Astrocyte (in vitro differentiated cells and primary cell): Measurements from ENCODE around the gene PPA1. TPM values are rescaled to one million over a fixed set of nuclear protein-coding genes. Genes with fewer than 3 reads are reported as not detected.

Experiments
- DNase-seq: peaks from one replicate; pipeline ENCODE4 v3.0.0-alpha.2; 2010; ENCODE audit warnings: low read depth
- FAIRE-seq: peaks from 2 replicates; lab custom pipeline; 2011; peaks lifted over from hg19 to GRCh38; lab: Jason Lieb, UNC
- H2AFZ ChIP-seq: 2 replicates; pipeline ENCODE4 v1.6.0; 2012; ENCODE audit warnings: low read depth, low read length, inconsistent platforms
- H3K27ac ChIP-seq: 2 replicates; pipeline ENCODE4 v1.5.1; 2011; ENCODE audit warnings: low read depth, low read length, inconsistent platforms
- H3K27me3 ChIP-seq: 2 replicates; pipeline ENCODE4 v1.6.0; 2011; ENCODE audit warnings: low read length, inconsistent platforms; ENCODE audit not compliant: insufficient read depth
- H3K36me3 ChIP-seq: 2 replicates; pipeline ENCODE4 v1.5.1; 2011; ENCODE audit warnings: low read length, inconsistent platforms; ENCODE audit not compliant: insufficient read depth
- H3K4me1 ChIP-seq: 2 replicates; pipeline ENCODE4 v1.5.1; 2011; ENCODE audit warnings: low read length, inconsistent platforms; ENCODE audit not compliant: insufficient read depth
- H3K4me2 ChIP-seq: 2 replicates; pipeline ENCODE4 v1.6.0; 2012; ENCODE audit warnings: low read length, inconsistent platforms
- H3K4me3 ChIP-seq: 2 replicates; pipeline ENCODE4 v1.5.1; 2011; ENCODE audit warnings: low read depth, mild to moderate bottlenecking, low read length, inconsistent platforms; ENCODE audit not compliant: insufficient read depth
- H3K79me2 ChIP-seq: 2 replicates; pipeline ENCODE4 v1.6.0; 2012; ENCODE audit warnings: mild to moderate bottlenecking, low read length, inconsistent platforms; ENCODE audit not compliant: insufficient read depth
- H3K9ac ChIP-seq: 2 replicates; pipeline ENCODE4 v1.6.0; 2012; ENCODE audit warnings: mild to moderate bottlenecking, low read length, inconsistent platforms
- H3K9me3 ChIP-seq: 2 replicates; pipeline ENCODE4 v1.5.1; 2012; ENCODE audit warnings: low read depth, mild to moderate bottlenecking, low read length, inconsistent platforms; ENCODE audit not compliant: insufficient read depth
- H4K20me1 ChIP-seq: 2 replicates; pipeline ENCODE4 v1.6.0; 2012; ENCODE audit warnings: low read length, inconsistent platforms; ENCODE audit not compliant: insufficient read depth
- H3K27ac Mint-ChIP-seq: one replicate; pipeline ENCODE4 v1.8.0; 2021; ENCODE audit warnings: mild to moderate bottlenecking, mixed read lengths; ENCODE audit not compliant: unreplicated experiment
- H3K27me3 Mint-ChIP-seq: one replicate; pipeline ENCODE4 v1.8.0; 2021; ENCODE audit warnings: low read depth, mixed read lengths; ENCODE audit not compliant: unreplicated experiment
- H3K36me3 Mint-ChIP-seq: one replicate; pipeline ENCODE4 v1.8.0; 2021; ENCODE audit warnings: low read depth, mixed read lengths; ENCODE audit not compliant: unreplicated experiment
- H3K4me1 Mint-ChIP-seq: one replicate; pipeline ENCODE4 v1.8.0; 2021; ENCODE audit warnings: low read depth, mixed read lengths; ENCODE audit not compliant: unreplicated experiment
- H3K4me3 Mint-ChIP-seq: one replicate; pipeline ENCODE4 v1.8.0; 2021; ENCODE audit warnings: mild to moderate bottlenecking, moderate library complexity, mixed read lengths; ENCODE audit not compliant: unreplicated experiment
- H3K9me3 Mint-ChIP-seq: one replicate; pipeline ENCODE4 v1.8.0; 2021; ENCODE audit warnings: mild to moderate bottlenecking, mixed read lengths; ENCODE audit not compliant: unreplicated experiment
- EZH2 ChIP-seq: IDR thresholded peaks from 2 replicates; pipeline ENCODE4 v1.6.1; 2012; ENCODE audit warnings: mild to moderate bottlenecking, low read length, inconsistent platforms; ENCODE audit not compliant: insufficient read depth
- total RNA-seq: library from RNA; stranded (reverse); gene quantifications from 2 replicates; pipeline ENCODE4 v1.2.1, GENCODE V29; 2021
- TF ChIP-seq, protein P1 (sequence below): IDR thresholded peaks from 2 replicates; pipeline ENCODE4 v1.5.1; 2011; ENCODE audit warnings: low read depth, mild to moderate bottlenecking, inconsistent platforms, low read length, moderate library complexity; ENCODE audit not compliant: insufficient read depth

Gene PPA1
- total RNA-seq, 1 donor from 2014 or later = 108 TPM

- Mint-ChIP-seq H3K27me3 (peaks cover 8% of the 10 kb centered on the region), H3K4me3 (no peak overlapping the region), H3K36me3 (peaks cover 1% of the 10 kb centered on the region), H3K4me1 (peaks cover 2% of the 10 kb centered on the region), H3K27ac (no peak overlapping the region), H3K9me3 (peaks cover 7% of the 10 kb centered on the region)
- Histone ChIP-seq H3K4me3 (no peak overlapping the region), H3K36me3 (no peaks in the 10 kb centered on the region), H3K27ac (no peak overlapping the region), H3K4me1 (peaks cover 15% of the 10 kb centered on the region), H3K9ac (no peak overlapping the region), H3K4me2 (no peak overlapping the region), H4K20me1 (no peaks in the 10 kb centered on the region), H3K9me3 (peaks cover 8% of the 10 kb centered on the region), H3K79me2 (no peaks in the 10 kb centered on the region), H2AFZ (no peak overlapping the region), H3K27me3 (peaks cover 25% of the 10 kb centered on the region)
- TF ChIP-seq, protein P1, sequence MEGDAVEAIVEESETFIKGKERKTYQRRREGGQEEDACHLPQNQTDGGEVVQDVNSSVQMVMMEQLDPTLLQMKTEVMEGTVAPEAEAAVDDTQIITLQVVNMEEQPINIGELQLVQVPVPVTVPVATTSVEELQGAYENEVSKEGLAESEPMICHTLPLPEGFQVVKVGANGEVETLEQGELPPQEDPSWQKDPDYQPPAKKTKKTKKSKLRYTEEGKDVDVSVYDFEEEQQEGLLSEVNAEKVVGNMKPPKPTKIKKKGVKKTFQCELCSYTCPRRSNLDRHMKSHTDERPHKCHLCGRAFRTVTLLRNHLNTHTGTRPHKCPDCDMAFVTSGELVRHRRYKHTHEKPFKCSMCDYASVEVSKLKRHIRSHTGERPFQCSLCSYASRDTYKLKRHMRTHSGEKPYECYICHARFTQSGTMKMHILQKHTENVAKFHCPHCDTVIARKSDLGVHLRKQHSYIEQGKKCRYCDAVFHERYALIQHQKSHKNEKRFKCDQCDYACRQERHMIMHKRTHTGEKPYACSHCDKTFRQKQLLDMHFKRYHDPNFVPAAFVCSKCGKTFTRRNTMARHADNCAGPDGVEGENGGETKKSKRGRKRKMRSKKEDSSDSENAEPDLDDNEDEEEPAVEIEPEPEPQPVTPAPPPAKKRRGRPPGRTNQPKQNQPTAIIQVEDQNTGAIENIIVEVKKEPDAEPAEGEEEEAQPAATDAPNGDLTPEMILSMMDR = no peak
- TF ChIP-seq EZH2 = no peak
- DNase-seq (no peak), FAIRE-seq (no peak)
Measured at GRCh38 chr10:70256463-70256862, 23.2 kb upstream of the PPA1 start.

- Histone ChIP-seq H2AFZ (peak overlapping the region; percentile 82), H3K4me2 (peak overlapping the region; percentile 79), H3K9ac (no peak overlapping the region), H3K4me3 (peak overlapping the region; percentile 28), H3K27me3 (peaks cover 25% of the 10 kb centered on the region), H4K20me1 (no peaks in the 10 kb centered on the region), H3K4me1 (peaks cover 15% of the 10 kb centered on the region), H3K36me3 (no peaks in the 10 kb centered on the region), H3K79me2 (no peaks in the 10 kb centered on the region), H3K9me3 (peaks cover 1% of the 10 kb centered on the region), H3K27ac (no peak overlapping the region)
- H3K9me3 Mint-ChIP-seq = peaks cover 5% of the 10 kb centered on the region
- no peak overlapping the region for H3K4me3 Mint-ChIP-seq
- H3K36me3 Mint-ChIP-seq = peaks cover 1% of the 10 kb centered on the region
- TF ChIP-seq EZH2 = peak; percentile 81
- TF ChIP-seq, protein P1 = no peak
- DNase-seq = peak; percentile 77
- peaks cover 8% of the 10 kb centered on the region for H3K27me3 Mint-ChIP-seq
- no peak overlapping the region for H3K27ac Mint-ChIP-seq
- peaks cover 2% of the 10 kb centered on the region for H3K4me1 Mint-ChIP-seq
- FAIRE-seq = no peak
Measured at GRCh38 chr10:70255329-70256299, 22.4 kb upstream of the PPA1 start.
